HEK293 (cell line): ENCODE data around the gene GJA3.

Source experiments
- FEZF1 ChIP-seq: fragments of 450-650 bp; formaldehyde crosslinking; IDR thresholded peaks from 2 replicates; pipeline ENCODE4 v1.5.1; 2016; ENCODE audit warnings: missing biosample characterization, missing genetic modification characterization
- REST ChIP-seq: fragments of 450-650 bp; formaldehyde crosslinking; IDR thresholded peaks from 2 replicates; pipeline ENCODE4 v1.5.1; 2016; ENCODE audit warnings: missing biosample characterization, missing genetic modification characterization
- ZNF302 ChIP-seq: fragments of 450-650 bp; formaldehyde crosslinking; IDR thresholded peaks from 2 replicates; pipeline ENCODE4 v1.5.1; 2016; ENCODE audit warnings: missing biosample characterization, missing genetic modification characterization, low read depth
- ZNF350 ChIP-seq: fragments of 450-650 bp; formaldehyde crosslinking; IDR thresholded peaks from 2 replicates; pipeline ENCODE4 v1.5.0; 2017; ENCODE audit warnings: missing biosample characterization, mild to moderate bottlenecking, missing genetic modification characterization
- ZNF391 ChIP-seq: fragments of 450-650 bp; formaldehyde crosslinking; IDR thresholded peaks from 2 replicates; pipeline ENCODE4 v1.5.1; 2016; ENCODE audit warnings: low read depth, missing biosample characterization, missing genetic modification characterization, borderline replicate concordance
- ZNF518A ChIP-seq: fragments of 450-650 bp; formaldehyde crosslinking; conservative IDR thresholded peaks from 2 replicates; pipeline ENCODE4 v1.5.1; 2016; ENCODE audit warnings: low read depth, missing biosample characterization, missing genetic modification characterization
- ZNF555 ChIP-seq: fragments of 450-650 bp; formaldehyde crosslinking; conservative IDR thresholded peaks from 2 replicates; pipeline ENCODE4 v1.5.1; 2017; ENCODE audit warnings: missing biosample characterization, mild to moderate bottlenecking, missing genetic modification characterization, inconsistent platforms
- ZNF596 ChIP-seq: fragments of 450-650 bp; IDR thresholded peaks from 2 replicates; pipeline ENCODE4 v1.5.0; 2018; ENCODE audit warnings: missing biosample characterization, mild to moderate bottlenecking, missing genetic modification characterization, moderate library complexity
- TF ChIP-seq, protein P1 (sequence below): fragments of 450-650 bp; formaldehyde crosslinking; IDR thresholded peaks from 2 replicates; pipeline ENCODE4 v1.5.1; 2016; ENCODE audit warnings: missing biosample characterization, missing genetic modification characterization
- TF ChIP-seq, protein P2 (sequence below): fragments of 450-650 bp; formaldehyde crosslinking; IDR thresholded peaks from 2 replicates; pipeline ENCODE4 v1.5.1; 2016; ENCODE audit warnings: missing biosample characterization, missing genetic modification characterization
- TF ChIP-seq, protein P3 (sequence below): fragments of 450-650 bp; formaldehyde crosslinking; IDR thresholded peaks from 2 replicates; pipeline ENCODE4 v1.5.1; 2016; ENCODE audit warnings: missing biosample characterization, missing genetic modification characterization, low read depth

GRCh38 chr13:20130012-20130411 lies 30.8 kb downstream of the GJA3 start:
- TF ChIP-seq ZNF302 (tag by site-specific recombination): no peak
- no peak for TF ChIP-seq ZNF518A (tag by site-specific recombination)
- TF ChIP-seq ZNF391 (tag by site-specific recombination): no peak
- TF ChIP-seq, protein P1, sequence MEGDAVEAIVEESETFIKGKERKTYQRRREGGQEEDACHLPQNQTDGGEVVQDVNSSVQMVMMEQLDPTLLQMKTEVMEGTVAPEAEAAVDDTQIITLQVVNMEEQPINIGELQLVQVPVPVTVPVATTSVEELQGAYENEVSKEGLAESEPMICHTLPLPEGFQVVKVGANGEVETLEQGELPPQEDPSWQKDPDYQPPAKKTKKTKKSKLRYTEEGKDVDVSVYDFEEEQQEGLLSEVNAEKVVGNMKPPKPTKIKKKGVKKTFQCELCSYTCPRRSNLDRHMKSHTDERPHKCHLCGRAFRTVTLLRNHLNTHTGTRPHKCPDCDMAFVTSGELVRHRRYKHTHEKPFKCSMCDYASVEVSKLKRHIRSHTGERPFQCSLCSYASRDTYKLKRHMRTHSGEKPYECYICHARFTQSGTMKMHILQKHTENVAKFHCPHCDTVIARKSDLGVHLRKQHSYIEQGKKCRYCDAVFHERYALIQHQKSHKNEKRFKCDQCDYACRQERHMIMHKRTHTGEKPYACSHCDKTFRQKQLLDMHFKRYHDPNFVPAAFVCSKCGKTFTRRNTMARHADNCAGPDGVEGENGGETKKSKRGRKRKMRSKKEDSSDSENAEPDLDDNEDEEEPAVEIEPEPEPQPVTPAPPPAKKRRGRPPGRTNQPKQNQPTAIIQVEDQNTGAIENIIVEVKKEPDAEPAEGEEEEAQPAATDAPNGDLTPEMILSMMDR (tag by site-specific recombination): no peak
- no peak for TF ChIP-seq REST (tag by site-specific recombination)
- no peak for TF ChIP-seq FEZF1
- no peak for TF ChIP-seq ZNF596 (tag by site-specific recombination)
- TF ChIP-seq ZNF350: no peak
- no peak for TF ChIP-seq ZNF555 (tag by site-specific recombination)
- TF ChIP-seq, protein P2, sequence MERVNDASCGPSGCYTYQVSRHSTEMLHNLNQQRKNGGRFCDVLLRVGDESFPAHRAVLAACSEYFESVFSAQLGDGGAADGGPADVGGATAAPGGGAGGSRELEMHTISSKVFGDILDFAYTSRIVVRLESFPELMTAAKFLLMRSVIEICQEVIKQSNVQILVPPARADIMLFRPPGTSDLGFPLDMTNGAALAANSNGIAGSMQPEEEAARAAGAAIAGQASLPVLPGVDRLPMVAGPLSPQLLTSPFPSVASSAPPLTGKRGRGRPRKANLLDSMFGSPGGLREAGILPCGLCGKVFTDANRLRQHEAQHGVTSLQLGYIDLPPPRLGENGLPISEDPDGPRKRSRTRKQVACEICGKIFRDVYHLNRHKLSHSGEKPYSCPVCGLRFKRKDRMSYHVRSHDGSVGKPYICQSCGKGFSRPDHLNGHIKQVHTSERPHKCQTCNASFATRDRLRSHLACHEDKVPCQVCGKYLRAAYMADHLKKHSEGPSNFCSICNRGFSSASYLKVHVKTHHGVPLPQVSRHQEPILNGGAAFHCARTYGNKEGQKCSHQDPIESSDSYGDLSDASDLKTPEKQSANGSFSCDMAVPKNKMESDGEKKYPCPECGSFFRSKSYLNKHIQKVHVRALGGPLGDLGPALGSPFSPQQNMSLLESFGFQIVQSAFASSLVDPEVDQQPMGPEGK (tag by site-specific recombination): no peak
- TF ChIP-seq, protein P3, sequence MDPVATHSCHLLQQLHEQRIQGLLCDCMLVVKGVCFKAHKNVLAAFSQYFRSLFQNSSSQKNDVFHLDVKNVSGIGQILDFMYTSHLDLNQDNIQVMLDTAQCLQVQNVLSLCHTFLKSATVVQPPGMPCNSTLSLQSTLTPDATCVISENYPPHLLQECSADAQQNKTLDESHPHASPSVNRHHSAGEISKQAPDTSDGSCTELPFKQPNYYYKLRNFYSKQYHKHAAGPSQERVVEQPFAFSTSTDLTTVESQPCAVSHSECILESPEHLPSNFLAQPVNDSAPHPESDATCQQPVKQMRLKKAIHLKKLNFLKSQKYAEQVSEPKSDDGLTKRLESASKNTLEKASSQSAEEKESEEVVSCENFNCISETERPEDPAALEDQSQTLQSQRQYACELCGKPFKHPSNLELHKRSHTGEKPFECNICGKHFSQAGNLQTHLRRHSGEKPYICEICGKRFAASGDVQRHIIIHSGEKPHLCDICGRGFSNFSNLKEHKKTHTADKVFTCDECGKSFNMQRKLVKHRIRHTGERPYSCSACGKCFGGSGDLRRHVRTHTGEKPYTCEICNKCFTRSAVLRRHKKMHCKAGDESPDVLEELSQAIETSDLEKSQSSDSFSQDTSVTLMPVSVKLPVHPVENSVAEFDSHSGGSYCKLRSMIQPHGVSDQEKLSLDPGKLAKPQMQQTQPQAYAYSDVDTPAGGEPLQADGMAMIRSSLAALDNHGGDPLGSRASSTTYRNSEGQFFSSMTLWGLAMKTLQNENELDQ (tag by site-specific recombination): no peak
